Hepatocyte (in vitro differentiated cells): Measurements from ENCODE around the gene EGR4. TPM values are rescaled to one million over a fixed set of nuclear protein-coding genes. Genes with fewer than 3 reads are reported as not detected.

Source experiments
- DNase-seq: peaks from one replicate; pipeline ENCODE4 v3.0.0-alpha.2; 2016; ENCODE audit warnings: low spot score
- H2AFZ ChIP-seq: fragments of 200-600 bp; sonication (generic); 2 replicates; pipeline ENCODE4 v1.6.0; 2016; ENCODE audit warnings: antibody characterized with exemption, mild to moderate bottlenecking
- H3K27ac ChIP-seq: fragments of 200-600 bp; sonication (generic); 2 replicates; pipeline ENCODE4 v1.5.1; 2016; ENCODE audit warnings: mild to moderate bottlenecking
- H3K27me3 ChIP-seq: fragments of 200-600 bp; sonication (generic); 2 replicates; pipeline ENCODE4 v1.6.1; 2016
- H3K36me3 ChIP-seq: fragments of 200-600 bp; sonication (generic); replicated peaks from 2 replicates; pipeline ENCODE4 v1.5.1; 2016; ENCODE audit warnings: low read depth; ENCODE audit not compliant: insufficient read depth
- H3K4me1 ChIP-seq: fragments of 200-600 bp; sonication (generic); 2 replicates; pipeline ENCODE4 v1.5.1; 2016; ENCODE audit warnings: mild to moderate bottlenecking, moderate library complexity; ENCODE audit not compliant: insufficient read depth
- H3K4me2 ChIP-seq: fragments of 200-600 bp; sonication (generic); 2 replicates; pipeline ENCODE4 v1.6.0; 2016
- H3K4me3 ChIP-seq: fragments of 200-600 bp; sonication (generic); 2 replicates; pipeline ENCODE4 v1.5.1; 2016; ENCODE audit warnings: mild to moderate bottlenecking
- H3K79me2 ChIP-seq: fragments of 200-600 bp; sonication (generic); 2 replicates; pipeline ENCODE4 v1.6.0; 2017; ENCODE audit warnings: mild to moderate bottlenecking
- H3K9me2 ChIP-seq: fragments of 200-600 bp; sonication (generic); replicated peaks from 2 replicates; pipeline ENCODE4 v1.6.0; 2017; ENCODE audit warnings: mild to moderate bottlenecking; ENCODE audit not compliant: insufficient read depth
- H3K9me3 ChIP-seq: fragments of 200-600 bp; sonication (generic); 2 replicates; pipeline ENCODE4 v1.5.1; 2016; ENCODE audit warnings: low read depth, mild to moderate bottlenecking
- H4K20me1 ChIP-seq: fragments of 200-600 bp; sonication (generic); 2 replicates; pipeline ENCODE4 v1.6.0; 2016; ENCODE audit warnings: mild to moderate bottlenecking; ENCODE audit not compliant: insufficient read depth, poor library complexity, severe bottlenecking
- CTCF ChIP-seq: fragments of 200-600 bp; sonication (generic); IDR thresholded peaks from 2 replicates; pipeline ENCODE4 v1.5.1; 2016; ENCODE audit warnings: antibody characterized with exemption, mild to moderate bottlenecking; ENCODE audit not compliant: poor library complexity
- EZH2 ChIP-seq: fragments of 200-600 bp; sonication (generic); IDR thresholded peaks from 2 replicates; pipeline ENCODE4 v1.6.1; 2016; ENCODE audit warnings: antibody characterized with exemption, mild to moderate bottlenecking, borderline replicate concordance
- EZH2phosphoT487 ChIP-seq: fragments of 200-600 bp; sonication (generic); IDR thresholded peaks from one replicate; pipeline ENCODE4 v1.6.1; 2018; ENCODE audit warnings: antibody characterized with exemption, mild to moderate bottlenecking, low read depth, moderate library complexity; ENCODE audit not compliant: unreplicated experiment, severe bottlenecking
- WGBS: methylation state at CpG from one replicate; pipeline ENCODE4 v1.1.6; 2016; ENCODE audit warnings: low lambda C conversion rate; ENCODE audit errors: missing lambda C conversion rate; 5-methylcytosine and 5-hydroxymethylcytosine counted together
- polyA plus RNA-seq: library from polyadenylated mRNA; unstranded; fragments of >200 nt; fragmentation: Nextera tagmentation; extraction: Ambion mirVana; gene quantifications from 2 replicates; pipeline ENCODE4 v1.2.1, GENCODE V29; 2016
- total RNA-seq: library from RNA; depleted of rRNA; stranded (reverse); fragments of >200 nt; gene quantifications from 2 replicates; pipeline ENCODE4 v1.2.3, GENCODE V29; 2014

Gene EGR4
- total and polyA plus RNA-seq, 2 experiments from 2014 or later = 0.23 to 1.9 TPM

GRCh38 chr2:73258913-73259215 lies 34.5 kb downstream of the EGR4 start:
- no peaks in the 10 kb centered on the region for H3K27me3 ChIP-seq
- H3K36me3 ChIP-seq = no peaks in the 10 kb centered on the region
- TF ChIP-seq EZH2phosphoT487 (no peak), EZH2 (no peak), CTCF (no peak)
- no peaks in the 10 kb centered on the region for H3K9me2 ChIP-seq
- no peaks in the 10 kb centered on the region for H3K4me1 ChIP-seq
- no peak overlapping the region for H3K4me3 ChIP-seq
- H3K9me3 ChIP-seq = no peaks in the 10 kb centered on the region
- WGBS = 97% methylated on average over 9 of the region's 9 CpGs
- no peak overlapping the region for H3K4me2 ChIP-seq
- H4K20me1 ChIP-seq = no peaks in the 10 kb centered on the region
- no peaks in the 10 kb centered on the region for H3K79me2 ChIP-seq
- DNase-seq = no peak
- H2AFZ ChIP-seq = no peak overlapping the region
- no peak overlapping the region for H3K27ac ChIP-seq

GRCh38 chr2:73258186-73258912 lies 35.0 kb downstream of the EGR4 start:
- no peak for DNase-seq
- H4K20me1 ChIP-seq = no peaks in the 10 kb centered on the region
- no peak overlapping the region for H3K27ac ChIP-seq
- no peaks in the 10 kb centered on the region for H3K79me2 ChIP-seq
- H3K36me3 ChIP-seq = no peaks in the 10 kb centered on the region
- no peaks in the 10 kb centered on the region for H3K27me3 ChIP-seq
- H3K9me3 ChIP-seq = no peaks in the 10 kb centered on the region
- H3K9me2 ChIP-seq = no peaks in the 10 kb centered on the region
- H2AFZ ChIP-seq = no peak overlapping the region
- H3K4me2 ChIP-seq = no peak overlapping the region
- H3K4me3 ChIP-seq = no peak overlapping the region
- no peak for TF ChIP-seq CTCF
- WGBS = 94% methylated on average over 8 of the region's 8 CpGs
- no peaks in the 10 kb centered on the region for H3K4me1 ChIP-seq

- no peaks in the 10 kb centered on the region for H3K79me2 ChIP-seq
- no peak for DNase-seq
- H3K9me2 ChIP-seq = no peaks in the 10 kb centered on the region
- whole genome bisulfite sequencing = 89% methylated on average over 10 of the region's 10 CpGs
- H2AFZ ChIP-seq = no peak overlapping the region
- H3K27me3 ChIP-seq = no peaks in the 10 kb centered on the region
- H3K4me1 ChIP-seq = no peaks in the 10 kb centered on the region
- H4K20me1 ChIP-seq = no peaks in the 10 kb centered on the region
- no peak overlapping the region for H3K27ac ChIP-seq
- H3K4me2 ChIP-seq = no peak overlapping the region
- H3K36me3 ChIP-seq = no peaks in the 10 kb centered on the region
- no peaks in the 10 kb centered on the region for H3K9me3 ChIP-seq
- H3K4me3 ChIP-seq = no peak overlapping the region
- TF ChIP-seq CTCF = no peak
- no peak for TF ChIP-seq EZH2
- TF ChIP-seq EZH2phosphoT487 = no peak
These were observed 35.8 kb downstream of the EGR4 start for GRCh38 chr2:73257425-73258125.
